Measurements from ENCODE around the gene LRBA. TPM values are rescaled to one million over a fixed set of nuclear protein-coding genes. Genes with fewer than 3 reads are reported as not detected.

LRBA gene
- total and polyA plus RNA-seq, 2 donors (not counting 3 experiments of a cell fraction or from before 2014, with no cell fraction given): 18.0 to 35.1 TPM

GRCh38 chr4:150888217-150888616 lies 126.9 kb downstream of the LRBA start:
- FAIRE-seq: no peak
- Histone ChIP-seq H3K4me1 (ENCODE audit: control insufficient read depth, extremely low read depth, insufficient read depth, low read length) (no peaks in the 10 kb centered on the region), H3K79me2 (ENCODE audit: control insufficient read depth, insufficient read depth, low read length) (no peaks in the 10 kb centered on the region), H3K36me3 (ENCODE audit: control insufficient read depth in 2 of 2, extremely low read depth in 1 of 2, insufficient read depth in 2 of 2, low read length in 2 of 2) (no peaks in the 10 kb centered on the region), H3K4me3 (replicated peaks in 1 of 3; ENCODE audit: insufficient read depth in 1 of 3, low read depth in 1 of 3, low read length in 3 of 3) (no peak overlapping the region), H3K9me1 (replicated peaks; ENCODE audit: control insufficient read depth, extremely low read depth, insufficient read depth, low read length) (no peaks in the 10 kb centered on the region), H3K9me3 (replicated peaks; ENCODE audit: control insufficient read depth, insufficient read depth, low read length) (no peaks in the 10 kb centered on the region), H3K27ac (ENCODE audit: insufficient read depth, low read depth, low read length) (no peak overlapping the region), H4K20me1 (replicated peaks; ENCODE audit: control insufficient read depth, extremely low read depth, insufficient read depth, low read length) (no peaks in the 10 kb centered on the region), H3K9ac (replicated peaks; ENCODE audit: extremely low read depth, insufficient read depth, low read length) (no peak overlapping the region), H3K27me3 (ENCODE audit: control insufficient read depth in 2 of 2, insufficient read depth in 2 of 2, low read length in 2 of 2) (no peaks in the 10 kb centered on the region), H2AFZ (ENCODE audit: low read depth, low read length) (no peak overlapping the region), H3K4me2 (ENCODE audit: insufficient read depth, low read length) (no peak overlapping the region)
- ChIA-PET POLR2A (no interaction called here), CTCF (interaction anchor here (2.5 kb wide), 1 partner anchor 21 kb away, joined by 8 read pairs; no protein-coding TSS in a partner anchor)
- BruUV-seq (replicated peaks): no TSS peak
- intact Hi-C loops (cut with micrococcal nuclease) (no loop called here), dilution Hi-C loops (cut with MboI; ENCODE audit: extremely low pct_ligation_motif_present, low sequenced_read_pairs) (no loop called here)
- no peak for TF ChIP-seq POLR2A (IDR thresholded peaks at IDR 0.05; ENCODE audit: low read depth, low read length)
- no peak for TF ChIP-seq GATA2 (IDR thresholded peaks at IDR 0.05; ENCODE audit: insufficient read depth, insufficient read length, low read depth, low read length)
- TF ChIP-seq EZH2 (IDR thresholded peaks at IDR 0.05; ENCODE audit: borderline replicate concordance, low read depth, low read length, severe bottlenecking): no peak
- no peak for TF ChIP-seq JUN (IDR thresholded peaks at IDR 0.05; ENCODE audit: borderline replicate concordance, insufficient read depth, insufficient read length, low read depth)
- no peak for TF ChIP-seq MYC (IDR thresholded peaks at IDR 0.05; ENCODE audit: low read depth, low read length)
- no peak for TF ChIP-seq POLR2AphosphoS5 (IDR thresholded peaks at IDR 0.05; ENCODE audit: insufficient read depth, low read depth, low read length)
- no peak for TF ChIP-seq CTCF (IDR thresholded peaks at IDR 0.05; ENCODE audit: extremely low read depth in 1 of 2, insufficient read depth in 1 of 2, low read depth in 1 of 2, low read length in 2 of 2)
- no peak for TF ChIP-seq FOS (IDR thresholded peaks at IDR 0.05; ENCODE audit: borderline replicate concordance, insufficient read depth, low read length)
- no peak for TF ChIP-seq MAX (IDR thresholded peaks at IDR 0.05; ENCODE audit: insufficient read depth, insufficient read length)
- no peak for DNase-seq (ENCODE audit: low read depth, low spot score)
